Stimulated activated CD4-positive, alpha-beta T cell treated with anti-CD3 and anti-CD28 coated beads, Interleukin-1b, Interleukin-23, amount 100 ng/mL, for 1 hour (primary cell): Measurements from ENCODE around the gene ZNF444.

ENCODE experiments used
- DNase-seq, 2 donors: peaks; one replicate each; pipeline ENCODE4 v3.0.0-alpha.2; 2020; ENCODE audit warnings: low read depth in 2 of 2

ZNF444 gene

GRCh38 chr19:56121180-56122167, 19.6 kb upstream of the ZNF444 start, which contains the start of gene ZNF787:
ZNF787 (minus strand) TSS chr19:56121295; CDS start chr19:56103217, 18,078 bp downstream.
- peak; percentile 95 to 96 for DNase-seq

DNA sequence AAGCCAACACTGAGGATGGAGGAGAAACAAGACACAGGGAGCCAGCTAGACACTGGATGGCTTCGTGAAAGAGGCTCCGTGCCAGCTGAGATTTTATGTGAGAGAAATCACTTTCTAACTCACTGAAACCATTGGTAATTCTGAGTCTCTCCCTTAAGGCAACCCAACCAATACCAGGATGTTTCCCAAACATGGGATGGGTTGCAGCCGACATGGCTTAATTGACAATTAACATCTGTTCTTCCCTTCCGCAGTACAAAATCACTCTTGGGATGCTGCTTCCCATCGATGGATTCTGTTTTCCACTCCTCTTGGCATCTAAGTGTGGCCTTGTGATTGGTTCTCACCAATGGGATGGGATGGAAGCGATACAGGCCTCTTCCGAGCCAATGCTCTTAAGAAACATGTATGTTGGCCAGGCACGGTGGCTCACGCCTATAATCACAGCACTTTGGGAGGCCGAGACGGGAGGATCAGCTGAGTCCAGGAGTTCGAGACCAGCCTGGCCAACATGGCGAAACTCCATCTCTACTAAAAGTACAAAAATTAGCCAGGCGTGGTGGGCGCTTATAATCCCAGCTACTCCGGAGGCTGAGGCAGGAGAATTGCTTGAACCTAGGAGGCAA, 17.7 kb upstream of the ZNF444 start:
- DNase-seq, result no peak

DNA sequence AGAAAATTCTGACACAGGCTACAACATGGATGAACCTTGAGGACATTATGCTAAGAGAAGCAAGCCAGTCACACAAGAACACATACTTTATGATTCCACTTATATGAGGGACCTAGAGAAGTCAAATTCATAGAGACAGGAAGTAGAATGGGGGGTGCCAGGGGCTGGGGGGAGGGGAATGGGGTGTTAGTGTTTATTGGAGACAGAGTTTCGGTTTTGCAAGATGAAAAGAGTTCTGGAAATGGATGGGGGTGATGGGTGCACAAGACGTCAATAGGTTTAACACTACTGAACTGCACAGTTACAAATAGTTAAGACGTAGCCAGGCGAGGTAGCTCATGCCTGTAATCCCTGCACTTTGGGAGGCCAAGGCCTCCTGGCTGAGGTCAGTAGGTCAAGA, 16.5 kb upstream of the ZNF444 start:
- DNase-seq, result no peak

GRCh38 chr19:56125806-56126590, 15.1 kb upstream of the ZNF444 start:
- DNase-seq, result no peak

GRCh38 chr19:56126983-56127780, 13.9 kb upstream of the ZNF444 start:
- DNase-seq, result no peak

DNA sequence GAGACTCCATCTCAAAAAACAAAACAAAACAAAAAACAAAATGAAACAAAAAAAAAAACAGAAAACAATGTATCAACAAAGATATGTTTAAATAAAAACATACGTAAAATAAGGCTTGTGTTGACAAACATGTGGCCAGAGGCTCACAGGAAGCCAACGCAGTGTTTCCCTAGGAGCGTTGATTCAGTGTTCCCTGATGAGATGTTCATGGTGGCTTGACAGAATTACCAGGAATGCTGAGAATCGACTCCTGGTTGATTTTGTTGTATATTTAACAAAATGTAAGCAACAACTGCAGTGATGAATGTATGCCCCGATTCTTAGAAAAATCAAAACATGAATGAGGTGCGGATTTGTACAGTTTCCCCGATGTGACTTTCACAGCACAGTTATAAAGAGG, 11.1 kb upstream of the ZNF444 start:
- DNase-seq, result no peak

GRCh38 chr19:56131651-56132050, 9.4 kb upstream of the ZNF444 start:
- DNase-seq, result no peak

- DNase-seq, result no peak
Measured at GRCh38 chr19:56132316-56132822, 8.7 kb upstream of the ZNF444 start.

DNA sequence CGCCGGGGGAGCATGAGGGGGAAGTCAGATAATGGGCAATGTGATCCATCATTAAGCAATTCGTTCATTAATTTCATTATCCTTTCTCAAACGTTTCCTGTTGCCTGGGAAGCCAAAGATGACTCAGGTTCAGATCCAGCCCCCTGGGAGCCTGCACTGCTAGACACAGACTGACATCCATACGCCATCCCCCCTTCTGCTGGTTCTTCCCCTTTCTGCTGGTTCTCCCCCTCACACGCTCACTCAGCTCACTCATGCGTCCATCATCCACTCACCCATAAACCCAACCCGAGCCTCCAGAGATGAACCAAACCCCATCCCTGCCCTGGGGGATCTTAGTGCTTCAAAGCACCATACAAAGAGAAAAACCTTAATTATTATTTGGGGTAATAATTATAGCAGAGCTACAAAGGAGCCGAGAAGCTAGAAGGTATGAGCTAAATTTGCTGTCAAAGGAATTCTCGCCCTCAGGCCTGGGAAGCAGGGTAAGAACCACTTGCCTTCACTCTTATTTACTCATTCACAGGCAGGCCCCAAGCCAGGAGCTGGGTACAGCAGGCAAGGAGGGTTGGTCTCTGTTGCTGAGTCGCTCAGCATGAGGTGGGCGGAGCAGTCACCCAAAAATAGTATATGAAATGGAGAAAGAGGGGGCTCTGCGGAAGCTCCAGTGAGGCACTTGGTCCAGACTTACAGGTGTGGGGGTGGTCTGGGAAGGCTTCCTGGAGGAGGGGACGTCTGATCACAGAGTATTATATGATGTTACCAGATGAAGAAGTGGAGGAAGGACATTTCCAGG, 7.0 kb upstream of the ZNF444 start:
- DNase-seq, result no peak

DNA sequence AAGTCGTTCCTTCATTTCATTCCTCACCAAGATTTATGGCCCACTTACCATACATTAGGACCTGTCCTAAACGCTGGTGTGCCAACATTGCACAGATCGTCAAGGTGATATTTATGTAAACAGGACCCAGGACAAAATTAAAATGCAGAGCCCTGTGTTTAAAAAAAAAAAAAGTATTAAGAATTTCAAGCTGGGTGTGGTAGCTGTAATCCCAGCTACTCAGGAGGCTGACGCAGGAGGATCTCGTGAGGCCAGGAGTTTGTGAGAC, 6.5 kb upstream of the ZNF444 start:
- no peak for DNase-seq

DNA sequence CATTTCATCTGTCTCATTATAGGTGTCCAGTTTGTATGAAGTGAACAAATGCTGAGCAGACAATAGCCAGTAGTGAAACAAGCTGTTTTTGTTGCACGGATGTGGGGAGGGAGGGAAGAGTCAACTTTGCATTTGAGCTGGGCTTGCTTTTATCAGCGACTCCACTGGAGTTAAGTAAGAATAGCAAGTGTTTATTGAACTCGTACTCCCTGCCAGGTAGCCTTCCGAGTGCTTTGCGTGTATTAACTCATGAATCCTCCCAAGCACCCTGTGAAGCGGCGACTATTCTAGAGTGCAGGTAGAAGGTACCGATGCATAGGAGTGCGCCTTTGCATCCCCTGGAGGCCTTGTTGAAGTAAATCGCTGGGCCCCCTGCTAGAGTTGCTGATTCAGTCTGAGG, 4.7 kb upstream of the ZNF444 start:
- DNase-seq, result no peak

DNA sequence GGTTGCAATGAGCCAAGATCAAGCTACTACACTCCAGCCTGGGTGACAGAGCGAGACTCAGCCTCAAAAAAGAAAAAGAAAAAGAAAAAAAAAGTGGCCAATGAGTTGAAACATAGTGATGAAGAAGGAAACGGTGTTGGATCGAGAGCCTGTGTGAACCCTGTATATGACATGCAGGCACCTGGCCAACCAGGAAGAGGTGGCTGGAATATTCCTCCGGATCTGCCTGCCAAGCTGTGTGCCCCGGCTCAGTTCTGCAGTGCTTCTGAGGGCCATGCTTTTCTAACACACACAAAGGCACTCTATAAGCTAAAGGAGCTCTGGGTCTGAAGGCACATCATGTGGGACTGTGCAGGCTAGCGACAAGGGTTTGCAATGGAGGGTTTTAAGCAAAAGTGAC, 3.7 kb upstream of the ZNF444 start:
- DNase-seq, result no peak

DNA sequence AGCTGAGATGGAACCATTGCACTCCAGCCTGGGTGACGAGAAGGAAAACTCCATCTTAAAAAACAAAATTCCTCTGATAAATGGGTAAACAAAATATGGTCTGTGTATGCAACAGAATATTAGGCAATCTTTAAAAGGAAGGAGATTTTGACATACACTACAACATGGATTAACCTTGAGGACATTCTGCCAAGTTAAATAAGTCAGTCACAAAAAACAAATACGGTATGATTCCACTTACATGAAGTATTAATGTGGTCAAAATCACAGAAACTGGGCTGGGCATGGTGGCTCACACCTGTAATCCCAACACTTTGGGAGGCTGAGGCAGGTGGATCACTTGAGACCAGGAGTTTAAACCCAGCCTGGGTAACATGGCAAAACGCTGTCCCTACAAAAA, 3.0 kb upstream of the ZNF444 start:
- DNase-seq, result no peak

GRCh38 chr19:56139847-56140582, 1.1 kb upstream of the ZNF444 start:
- DNase-seq, result no peak

DNA sequence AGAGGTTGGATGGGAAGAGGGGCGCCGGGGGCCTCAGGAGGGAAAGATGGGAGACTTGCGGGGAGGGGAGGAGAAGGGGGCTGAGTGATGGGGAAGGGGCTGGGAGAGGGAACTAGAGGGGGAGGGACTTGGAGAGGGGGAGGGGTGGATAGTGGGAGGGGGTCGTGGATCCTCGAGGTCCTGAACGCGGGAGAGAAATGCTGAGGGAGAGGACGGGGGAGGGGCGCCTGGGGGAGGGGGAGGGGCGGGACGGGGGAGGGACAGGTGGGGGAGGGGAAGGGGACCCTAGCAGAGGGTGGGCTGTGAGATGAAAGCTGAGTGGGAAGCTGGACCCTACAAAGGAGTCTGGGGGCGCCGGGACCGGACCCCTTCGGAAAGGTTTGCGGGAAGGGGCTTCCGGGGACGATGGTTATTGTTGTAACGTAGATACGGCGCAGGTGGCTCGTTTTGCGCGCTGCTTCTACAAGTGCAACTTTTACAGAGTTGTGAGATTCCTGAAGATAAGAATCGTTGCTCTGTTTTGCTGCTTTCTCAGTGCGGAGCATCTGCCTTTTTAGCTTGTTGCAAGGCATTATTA, 418 bp downstream of the ZNF444 start:
- no peak for DNase-seq

- DNase-seq, result no peak
Measured at GRCh38 chr19:56142087-56142787, 1.1 kb downstream of the ZNF444 start.

- no peak for DNase-seq
Measured at GRCh38 chr19:56142897-56143434, 1.9 kb downstream of the ZNF444 start.

- no peak for DNase-seq
Measured at GRCh38 chr19:56144376-56144775, 3.3 kb downstream of the ZNF444 start.

DNA sequence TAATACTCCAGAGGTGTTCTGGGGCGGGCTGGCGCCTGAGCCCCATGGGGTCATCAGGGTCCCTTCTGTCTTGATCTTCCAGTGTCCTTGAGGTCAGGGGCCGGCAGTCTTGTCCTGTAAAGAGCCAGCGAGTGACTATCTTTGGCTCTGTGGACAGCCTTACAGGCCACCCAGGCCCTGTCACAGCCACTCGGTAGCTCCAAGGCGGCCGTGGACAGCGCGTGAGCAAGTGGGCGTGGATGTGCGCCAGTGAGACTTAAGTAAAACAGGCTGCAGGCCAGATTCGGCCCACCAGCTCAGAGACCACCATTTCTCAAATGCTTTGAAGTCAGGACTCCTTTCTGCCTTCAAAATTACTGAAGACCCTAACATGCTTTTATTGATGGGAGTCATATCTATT, 3.7 kb downstream of the ZNF444 start:
- DNase-seq, result no peak
